Neural crest cell (in vitro differentiated cells): Measurements from ENCODE around the gene ACP3. TPM values are rescaled to one million over a fixed set of nuclear protein-coding genes. Genes with fewer than 3 reads are reported as not detected.
"Not testable (repeated sequence)": the region's sequence is repeated elsewhere in the genome, so short reads cannot be mapped to it uniquely, and the experiment has no call there.

Source experiments
- DNase-seq: peaks from one replicate; pipeline ENCODE4 v3.0.0; 2021; ENCODE audit warnings: low read depth, mixed read lengths, low spot score
- H3K27ac Mint-ChIP-seq: one replicate; pipeline ENCODE4 v1.8.0; 2021; ENCODE audit warnings: mild to moderate bottlenecking, mixed read lengths; ENCODE audit not compliant: unreplicated experiment
- H3K27me3 Mint-ChIP-seq: 2 replicates; pipeline ENCODE4 v1.8.0; 2021; ENCODE audit warnings: low read depth, mild to moderate bottlenecking, mixed read lengths
- H3K36me3 Mint-ChIP-seq: 2 replicates; pipeline ENCODE4 v1.8.0; 2021; ENCODE audit warnings: low read depth, mild to moderate bottlenecking, mixed read lengths
- H3K4me1 Mint-ChIP-seq: 2 replicates; pipeline ENCODE4 v1.8.0; 2021; ENCODE audit warnings: mixed read lengths
- H3K4me3 Mint-ChIP-seq: one replicate; pipeline ENCODE4 v1.8.0; 2021; ENCODE audit warnings: mild to moderate bottlenecking, mixed read lengths
- H3K9me3 Mint-ChIP-seq: 2 replicates; pipeline ENCODE4 v1.8.0; 2021; ENCODE audit warnings: mixed read lengths
- total RNA-seq: library from RNA; stranded (reverse); gene quantifications from 2 replicates; pipeline ENCODE4 v1.2.1, GENCODE V29; 2021
- TF ChIP-seq, protein P1 (sequence below): fragments of 200-600 bp; sonication (generic); conservative IDR thresholded peaks from 2 replicates; pipeline ENCODE4 v1.5.0; 2021; ENCODE audit warnings: antibody characterized with exemption, mild to moderate bottlenecking

ACP3 gene
- total RNA-seq, 1 donor from 2014 or later = not detected

DNA sequence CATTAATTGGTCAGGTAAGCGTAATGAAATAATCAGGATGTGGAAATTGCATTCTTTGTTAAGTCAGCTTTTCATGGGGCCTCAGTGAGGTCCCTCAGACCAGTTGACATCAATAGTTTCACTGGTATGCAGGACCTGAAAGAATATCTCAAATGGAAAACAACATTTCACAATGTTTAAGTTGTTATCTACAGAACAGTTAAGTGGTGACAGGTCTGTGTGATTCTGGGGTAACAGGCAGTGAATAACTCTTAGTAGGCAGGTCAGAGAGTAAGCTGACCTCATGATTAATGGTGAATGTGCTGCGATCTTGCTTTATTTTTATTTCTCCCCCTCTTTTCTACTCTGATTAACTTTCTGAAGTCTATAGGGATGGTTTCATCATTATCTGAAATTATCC is 28.9 kb upstream of the ACP3 start:
- Mint-ChIP-seq H3K4me1 (peaks cover 7% of the 10 kb centered on the region), H3K4me3 (no peak overlapping the region), H3K9me3 (peaks cover 8% of the 10 kb centered on the region), H3K27me3 (no peaks in the 10 kb centered on the region), H3K27ac (no peak overlapping the region), H3K36me3 (peaks cover 7% of the 10 kb centered on the region)
- no peak for DNase-seq
- TF ChIP-seq, protein P1, sequence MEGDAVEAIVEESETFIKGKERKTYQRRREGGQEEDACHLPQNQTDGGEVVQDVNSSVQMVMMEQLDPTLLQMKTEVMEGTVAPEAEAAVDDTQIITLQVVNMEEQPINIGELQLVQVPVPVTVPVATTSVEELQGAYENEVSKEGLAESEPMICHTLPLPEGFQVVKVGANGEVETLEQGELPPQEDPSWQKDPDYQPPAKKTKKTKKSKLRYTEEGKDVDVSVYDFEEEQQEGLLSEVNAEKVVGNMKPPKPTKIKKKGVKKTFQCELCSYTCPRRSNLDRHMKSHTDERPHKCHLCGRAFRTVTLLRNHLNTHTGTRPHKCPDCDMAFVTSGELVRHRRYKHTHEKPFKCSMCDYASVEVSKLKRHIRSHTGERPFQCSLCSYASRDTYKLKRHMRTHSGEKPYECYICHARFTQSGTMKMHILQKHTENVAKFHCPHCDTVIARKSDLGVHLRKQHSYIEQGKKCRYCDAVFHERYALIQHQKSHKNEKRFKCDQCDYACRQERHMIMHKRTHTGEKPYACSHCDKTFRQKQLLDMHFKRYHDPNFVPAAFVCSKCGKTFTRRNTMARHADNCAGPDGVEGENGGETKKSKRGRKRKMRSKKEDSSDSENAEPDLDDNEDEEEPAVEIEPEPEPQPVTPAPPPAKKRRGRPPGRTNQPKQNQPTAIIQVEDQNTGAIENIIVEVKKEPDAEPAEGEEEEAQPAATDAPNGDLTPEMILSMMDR = no peak

DNA sequence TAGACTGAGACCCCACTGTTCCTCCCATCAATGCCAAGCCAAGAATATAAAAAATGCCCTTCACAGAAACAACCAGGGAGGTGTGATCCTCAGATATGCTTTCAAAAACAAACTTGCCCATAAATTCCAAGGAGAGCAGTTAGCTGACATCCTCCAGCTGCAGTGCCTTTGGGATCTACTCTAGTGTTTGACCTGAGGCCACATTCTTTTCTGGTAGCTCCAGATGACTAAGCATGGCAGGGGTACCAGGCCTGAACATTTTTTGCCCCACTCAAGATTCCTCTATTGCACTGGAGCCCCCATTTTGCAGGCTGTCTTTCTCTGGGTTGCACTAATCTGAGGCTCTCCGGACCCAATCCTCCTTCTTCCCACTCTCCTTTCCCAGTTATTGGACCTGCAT is 27.9 kb upstream of the ACP3 start:
- Mint-ChIP-seq H3K4me1 (peaks cover 4% of the 10 kb centered on the region), H3K4me3 (no peak overlapping the region), H3K27me3 (no peaks in the 10 kb centered on the region), H3K9me3 (peaks cover 8% of the 10 kb centered on the region), H3K27ac (no peak overlapping the region), H3K36me3 (peaks cover 7% of the 10 kb centered on the region)
- TF ChIP-seq, protein P1 = no peak
- no peak for DNase-seq

DNA sequence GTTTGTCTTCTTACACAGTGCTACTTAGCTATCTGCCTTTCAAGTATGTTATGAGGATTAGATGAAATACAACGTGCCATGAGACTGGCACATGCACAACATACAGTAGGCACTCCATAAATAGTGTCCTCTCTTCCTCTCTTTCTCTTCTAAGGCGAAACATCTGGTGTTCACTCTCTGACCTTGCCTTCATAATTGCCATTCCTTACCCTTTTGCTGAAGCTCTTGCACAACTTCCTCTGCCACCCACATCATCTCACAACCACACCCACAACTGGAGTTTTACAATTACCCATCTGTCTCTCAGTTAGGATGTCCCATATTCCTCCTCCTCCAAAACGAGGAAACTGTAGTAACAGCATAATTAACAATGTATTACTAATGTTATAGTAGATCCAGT is 26.4 kb upstream of the ACP3 start:
- Mint-ChIP-seq H3K4me3 (no peak overlapping the region), H3K4me1 (peaks cover 4% of the 10 kb centered on the region), H3K27me3 (no peaks in the 10 kb centered on the region), H3K36me3 (peaks cover 7% of the 10 kb centered on the region), H3K27ac (no peak overlapping the region), H3K9me3 (peaks cover 8% of the 10 kb centered on the region)
- TF ChIP-seq, protein P1 = no peak
- no peak for DNase-seq

DNA sequence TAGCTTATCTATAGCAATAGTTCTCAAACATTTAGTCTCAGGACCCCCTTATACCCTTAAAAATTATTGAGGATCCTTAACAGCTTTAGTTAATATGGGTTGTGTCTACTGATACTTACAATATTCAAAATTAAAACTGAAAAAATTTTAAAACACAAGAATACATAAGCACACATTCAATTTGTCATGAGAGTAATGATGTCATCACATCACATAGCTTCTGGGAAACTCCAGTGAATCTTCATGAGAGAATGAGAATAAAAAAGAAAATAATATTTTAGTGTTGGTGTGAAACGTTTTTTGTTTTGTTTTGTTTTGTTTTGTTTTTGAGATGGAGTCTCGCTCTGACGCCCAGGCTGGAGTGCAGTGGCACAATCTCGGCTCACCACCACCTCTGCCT is 25.2 kb upstream of the ACP3 start:
- TF ChIP-seq, protein P1 = no peak
- H3K9me3 Mint-ChIP-seq = peaks cover 8% of the 10 kb centered on the region
- H3K4me1 Mint-ChIP-seq = peaks cover 4% of the 10 kb centered on the region
- H3K27ac Mint-ChIP-seq = no peak overlapping the region
- H3K27me3 Mint-ChIP-seq = no peaks in the 10 kb centered on the region
- peaks cover 7% of the 10 kb centered on the region for H3K36me3 Mint-ChIP-seq
- DNase-seq = no peak
- H3K4me3 Mint-ChIP-seq = no peak overlapping the region

DNA sequence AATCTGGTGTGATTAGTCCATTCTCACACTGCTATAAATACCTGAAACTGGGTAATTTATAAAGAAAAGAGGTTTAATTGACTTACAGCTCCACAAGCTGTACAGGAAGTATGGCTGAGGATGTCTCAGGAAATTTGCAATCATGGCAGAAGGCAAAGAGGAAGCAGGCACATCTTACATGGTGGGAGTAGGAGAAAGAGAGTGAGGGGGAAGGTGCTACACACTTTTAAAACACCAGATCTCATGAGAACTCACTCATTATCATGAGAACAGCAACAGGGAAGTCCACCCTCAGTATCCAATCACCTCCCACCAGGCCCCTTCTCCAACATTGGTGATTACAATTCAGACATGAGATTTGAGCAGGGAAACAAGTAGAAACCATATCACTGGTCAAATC is 24.0 kb upstream of the ACP3 start:
- H3K9me3 Mint-ChIP-seq = no peaks in the 10 kb centered on the region
- H3K36me3 Mint-ChIP-seq = no peaks in the 10 kb centered on the region
- H3K4me1 Mint-ChIP-seq = peaks cover 4% of the 10 kb centered on the region
- H3K4me3 Mint-ChIP-seq = no peak overlapping the region
- no peak overlapping the region for H3K27ac Mint-ChIP-seq
- no peak for DNase-seq
- H3K27me3 Mint-ChIP-seq = no peaks in the 10 kb centered on the region
- TF ChIP-seq, protein P1 = no peak

DNA sequence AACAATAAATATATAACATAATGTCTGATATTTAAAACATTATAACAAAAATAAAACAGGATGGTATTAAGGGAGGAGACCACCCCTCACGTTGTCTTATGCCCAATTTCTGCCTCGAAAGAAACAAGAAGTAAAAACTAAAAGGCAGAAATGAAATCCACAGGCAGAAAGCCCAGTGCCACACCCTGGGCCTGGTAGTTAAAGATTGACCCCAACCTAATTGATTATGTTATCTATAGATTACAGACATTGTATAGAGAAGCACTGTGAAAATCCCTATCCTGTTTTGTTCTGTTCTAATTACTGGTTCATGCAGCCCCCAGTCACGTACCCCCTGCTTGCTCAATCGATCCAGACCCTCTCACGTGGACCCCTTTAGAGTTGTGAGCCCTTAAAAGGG is 22.3 kb upstream of the ACP3 start:
- Mint-ChIP-seq H3K9me3 (no peaks in the 10 kb centered on the region), H3K4me1 (peaks cover 4% of the 10 kb centered on the region), H3K4me3 (no peak overlapping the region), H3K36me3 (no peaks in the 10 kb centered on the region), H3K27me3 (no peaks in the 10 kb centered on the region), H3K27ac (no peak overlapping the region)
- TF ChIP-seq, protein P1 = no peak
- DNase-seq = no peak

DNA sequence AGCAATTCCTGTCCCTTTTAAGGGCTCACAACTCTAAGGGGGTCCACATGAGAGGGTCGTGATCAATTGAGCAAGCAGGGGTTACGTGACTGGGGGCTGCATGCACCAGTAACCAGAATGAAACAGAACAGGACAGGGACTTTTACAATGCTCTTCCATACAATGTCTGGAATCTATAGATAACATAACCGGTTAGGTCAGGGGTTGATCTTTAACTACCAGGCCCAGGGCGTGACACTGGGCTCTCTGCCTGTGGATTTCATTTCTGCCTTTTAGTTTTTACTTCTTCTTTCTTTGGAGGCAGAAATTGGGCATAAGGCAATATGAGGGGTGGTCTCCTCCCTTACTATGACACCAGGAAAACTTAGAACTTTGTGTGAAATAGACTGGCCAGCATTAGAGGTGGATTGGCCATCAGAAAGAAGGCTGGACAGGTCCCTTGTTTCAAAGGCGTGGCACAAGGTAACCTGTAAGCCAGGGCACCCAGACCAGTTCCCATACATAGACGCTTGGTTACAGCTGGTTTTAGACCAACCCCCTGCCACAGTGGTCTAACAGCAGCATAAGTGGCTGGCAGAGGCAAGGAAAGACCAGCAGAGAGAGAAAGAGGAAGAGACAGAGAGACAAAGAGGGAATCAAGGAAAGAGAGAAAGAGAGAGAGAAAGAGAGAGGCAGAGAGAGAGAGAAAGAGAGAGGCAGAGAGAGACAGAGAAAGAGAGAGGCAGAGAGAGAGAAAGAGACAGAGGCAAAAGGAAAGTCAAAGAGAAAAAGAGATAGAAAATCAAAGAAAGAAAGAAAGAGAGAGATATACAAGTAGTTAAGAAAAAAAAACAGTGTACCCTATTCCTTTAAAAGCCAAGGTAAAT is 13.6 kb upstream of the ACP3 start:
- H3K9me3 Mint-ChIP-seq, H3K27ac Mint-ChIP-seq, H3K4me3 Mint-ChIP-seq, H3K36me3 Mint-ChIP-seq, H3K4me1 Mint-ChIP-seq, H3K27me3 Mint-ChIP-seq, DNase-seq: not testable (repeated sequence)

DNA sequence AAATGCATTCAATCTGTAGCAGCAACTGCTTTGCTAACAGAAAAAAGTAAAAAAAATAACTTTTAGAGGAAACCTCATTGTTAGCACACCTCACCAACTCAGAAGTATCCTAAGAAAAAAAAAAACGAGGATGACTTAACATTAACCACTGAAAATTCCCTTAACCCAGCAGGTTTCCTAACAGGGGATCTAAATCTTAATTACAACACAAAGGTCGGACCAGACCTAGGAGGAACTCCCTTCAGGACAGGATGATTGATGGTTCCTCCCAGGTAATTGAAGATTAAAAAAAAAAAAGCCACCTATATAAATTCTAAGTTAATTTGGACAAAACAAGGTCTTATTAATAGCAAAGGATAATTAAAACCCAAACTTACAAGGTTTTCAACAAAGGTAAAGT is 12.9 kb upstream of the ACP3 start:
- H3K27me3 Mint-ChIP-seq, H3K4me1 Mint-ChIP-seq, H3K36me3 Mint-ChIP-seq, H3K9me3 Mint-ChIP-seq, DNase-seq, H3K27ac Mint-ChIP-seq, H3K4me3 Mint-ChIP-seq: not testable (repeated sequence)
